GM18502 (cell line): Measurements from ENCODE around the gene VEZT.

Experiments used
- ATAC-seq: cut with Tn5 transposase; IDR thresholded peaks from one replicate; pipeline ENCODE4 v1.9.1; 2021; ENCODE audit warnings: mild to moderate bottlenecking; ENCODE audit not compliant: unreplicated experiment, poor library complexity

VEZT gene

GRCh38 chr12:95349291-95349690, 131.7 kb downstream of the VEZT start:
- no peak for ATAC-seq

GRCh38 chr12:95351748-95352147, 134.1 kb downstream of the VEZT start:
- no peak for ATAC-seq
